WERI-Rb-1 (cell line): ENCODE data around the gene UBE2L3.
"Not testable (repeated sequence)": the region's sequence is repeated elsewhere in the genome, so short reads cannot be mapped to it uniquely, and the experiment has no call there.

ENCODE experiments used
- DNase-seq: peaks from one replicate; pipeline ENCODE4 v3.0.0-alpha.2; 2020
- H3K27ac ChIP-seq: fragments of 250-450 bp; sonication (Bioruptor Pico); 2 replicates; pipeline ENCODE4 v1.5.1; 2020; ENCODE audit warnings: mild to moderate bottlenecking, moderate library complexity
- H3K27me3 ChIP-seq: fragments of 250-450 bp; sonication (Bioruptor Pico); 2 replicates; pipeline ENCODE4 v1.5.1; 2021; ENCODE audit warnings: mild to moderate bottlenecking, low read depth, moderate library complexity; ENCODE audit not compliant: insufficient read depth, severe bottlenecking
- H3K36me3 ChIP-seq: fragments of 250-450 bp; sonication (Bioruptor Pico); 2 replicates; pipeline ENCODE4 v1.5.1; 2020; ENCODE audit warnings: mild to moderate bottlenecking, moderate library complexity
- H3K4me3 ChIP-seq: 2 replicates; pipeline ENCODE4 v1.5.1; 2011; ENCODE audit warnings: low read depth, mild to moderate bottlenecking, control low read depth, low read length
- H3K9me3 ChIP-seq: fragments of 250-450 bp; sonication (Bioruptor Pico); 2 replicates; pipeline ENCODE4 v1.5.1; 2021; ENCODE audit warnings: mild to moderate bottlenecking, moderate library complexity; ENCODE audit not compliant: severe bottlenecking
- CTCF ChIP-seq: IDR thresholded peaks from 2 replicates; pipeline ENCODE4 v1.5.1; 2011; ENCODE audit warnings: low read depth, mild to moderate bottlenecking, control low read depth, inconsistent platforms, low read length

UBE2L3 gene

GRCh38 chr22:21599053-21599893, 31.8 kb downstream of the UBE2L3 start:
- TF ChIP-seq CTCF: no peak
- Histone ChIP-seq H3K9me3 (no peaks in the 10 kb centered on the region), H3K27ac (no peak overlapping the region), H3K27me3 (no peaks in the 10 kb centered on the region), H3K36me3 (peaks cover 53% of the 10 kb centered on the region), H3K4me3 (no peak overlapping the region)
- DNase-seq: no peak

- DNase-seq: no peak
- Histone ChIP-seq H3K27ac (no peak overlapping the region), H3K4me3 (no peak overlapping the region), H3K36me3 (peaks cover 32% of the 10 kb centered on the region), H3K27me3 (no peaks in the 10 kb centered on the region), H3K9me3 (no peaks in the 10 kb centered on the region)
- TF ChIP-seq CTCF: no peak
These were observed 35.1 kb downstream of the UBE2L3 start for GRCh38 chr22:21602579-21602978.

- Histone ChIP-seq H3K27ac (no peak overlapping the region), H3K27me3 (no peaks in the 10 kb centered on the region), H3K4me3 (no peak overlapping the region), H3K36me3 (peaks cover 34% of the 10 kb centered on the region), H3K9me3 (no peaks in the 10 kb centered on the region)
- TF ChIP-seq CTCF: no peak
- no peak for DNase-seq
These were observed 36.5 kb downstream of the UBE2L3 start for GRCh38 chr22:21603973-21604372.

GRCh38 chr22:21605887-21606564, 38.5 kb downstream of the UBE2L3 start:
- H3K27me3 ChIP-seq: no peaks in the 10 kb centered on the region
- no peak overlapping the region for H3K27ac ChIP-seq
- H3K36me3 ChIP-seq: peaks cover 38% of the 10 kb centered on the region
- no peak for DNase-seq
- no peak overlapping the region for H3K4me3 ChIP-seq
- no peaks in the 10 kb centered on the region for H3K9me3 ChIP-seq
- no peak for TF ChIP-seq CTCF

- Histone ChIP-seq H3K9me3 (no peaks in the 10 kb centered on the region), H3K4me3 (no peak overlapping the region), H3K27me3 (no peaks in the 10 kb centered on the region), H3K27ac (no peak overlapping the region), H3K36me3 (peaks cover 45% of the 10 kb centered on the region)
- no peak for TF ChIP-seq CTCF
- DNase-seq: no peak
These were observed 39.3 kb downstream of the UBE2L3 start for GRCh38 chr22:21606775-21607174.

GRCh38 chr22:21609556-21610157, 42.1 kb downstream of the UBE2L3 start:
- H3K9me3 ChIP-seq, DNase-seq, H3K27me3 ChIP-seq, H3K4me3 ChIP-seq, H3K27ac ChIP-seq: not testable (repeated sequence)
- H3K36me3 ChIP-seq: peaks cover 62% of the 10 kb centered on the region
